Breast epithelium (tissue), 3 donors: ENCODE results near the gene TSNAX.

Experiments
- POLR2A ChIP-seq: fragments of 450-650 bp; IDR thresholded peaks from one replicate; pipeline ENCODE4 v1.6.1; 2016; ENCODE audit warnings: antibody characterized with exemption, mild to moderate bottlenecking, moderate library complexity
- TF ChIP-seq, protein P1 (sequence below), 3 donors: fragments of 450-650 bp; IDR thresholded peaks; one replicate each; pipeline ENCODE4 v1.5.1; 2016 to 2017; ENCODE audit warnings: antibody characterized with exemption in 3 of 3, mild to moderate bottlenecking in 3 of 3, moderate library complexity in 3 of 3

- TF ChIP-seq POLR2A, result no peak
- TF ChIP-seq, protein P1, sequence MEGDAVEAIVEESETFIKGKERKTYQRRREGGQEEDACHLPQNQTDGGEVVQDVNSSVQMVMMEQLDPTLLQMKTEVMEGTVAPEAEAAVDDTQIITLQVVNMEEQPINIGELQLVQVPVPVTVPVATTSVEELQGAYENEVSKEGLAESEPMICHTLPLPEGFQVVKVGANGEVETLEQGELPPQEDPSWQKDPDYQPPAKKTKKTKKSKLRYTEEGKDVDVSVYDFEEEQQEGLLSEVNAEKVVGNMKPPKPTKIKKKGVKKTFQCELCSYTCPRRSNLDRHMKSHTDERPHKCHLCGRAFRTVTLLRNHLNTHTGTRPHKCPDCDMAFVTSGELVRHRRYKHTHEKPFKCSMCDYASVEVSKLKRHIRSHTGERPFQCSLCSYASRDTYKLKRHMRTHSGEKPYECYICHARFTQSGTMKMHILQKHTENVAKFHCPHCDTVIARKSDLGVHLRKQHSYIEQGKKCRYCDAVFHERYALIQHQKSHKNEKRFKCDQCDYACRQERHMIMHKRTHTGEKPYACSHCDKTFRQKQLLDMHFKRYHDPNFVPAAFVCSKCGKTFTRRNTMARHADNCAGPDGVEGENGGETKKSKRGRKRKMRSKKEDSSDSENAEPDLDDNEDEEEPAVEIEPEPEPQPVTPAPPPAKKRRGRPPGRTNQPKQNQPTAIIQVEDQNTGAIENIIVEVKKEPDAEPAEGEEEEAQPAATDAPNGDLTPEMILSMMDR (IDR thresholded peaks at IDR 0.05), result no peak
Measured at GRCh38 chr1:231512147-231512698, 16.2 kb upstream of the TSNAX start.
